Hepatocyte (in vitro differentiated cells): ENCODE measurements around the gene TFF2.

Source experiments
- EZH2 ChIP-seq: fragments of 200-600 bp; sonication (generic); IDR thresholded peaks from 2 replicates; pipeline ENCODE4 v1.6.1; 2016; ENCODE audit warnings: antibody characterized with exemption, mild to moderate bottlenecking, borderline replicate concordance
- EZH2phosphoT487 ChIP-seq: fragments of 200-600 bp; sonication (generic); IDR thresholded peaks from one replicate; pipeline ENCODE4 v1.6.1; 2018; ENCODE audit warnings: antibody characterized with exemption, mild to moderate bottlenecking, low read depth, moderate library complexity; ENCODE audit not compliant: unreplicated experiment, severe bottlenecking
- TF ChIP-seq, protein P1 (sequence below): fragments of 200-600 bp; sonication (generic); IDR thresholded peaks from 2 replicates; pipeline ENCODE4 v1.5.1; 2016; ENCODE audit warnings: antibody characterized with exemption, mild to moderate bottlenecking; ENCODE audit not compliant: poor library complexity

DNA sequence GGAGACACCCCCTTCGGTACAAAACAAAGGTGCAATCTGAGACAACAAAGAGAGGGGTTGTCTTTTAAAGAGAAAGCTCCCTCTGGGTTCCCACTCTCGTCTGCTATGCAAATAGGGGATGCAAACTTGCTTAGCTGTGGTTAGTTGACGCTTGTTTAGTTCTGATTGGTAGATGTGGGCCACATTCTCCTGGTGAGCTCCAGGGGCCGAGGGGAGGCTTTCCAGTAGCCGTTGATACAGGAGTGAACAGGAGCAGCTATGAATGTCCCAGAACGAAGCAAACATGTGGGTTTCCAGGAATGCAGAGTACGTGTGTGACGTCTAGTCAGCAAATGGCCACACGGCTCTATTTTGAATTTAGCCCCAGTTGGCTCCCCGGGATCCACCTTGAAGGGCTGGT lies 14.7 kb downstream of the TFF2 start:
- TF ChIP-seq EZH2 (no peak), EZH2phosphoT487 (no peak)
- TF ChIP-seq, protein P1, sequence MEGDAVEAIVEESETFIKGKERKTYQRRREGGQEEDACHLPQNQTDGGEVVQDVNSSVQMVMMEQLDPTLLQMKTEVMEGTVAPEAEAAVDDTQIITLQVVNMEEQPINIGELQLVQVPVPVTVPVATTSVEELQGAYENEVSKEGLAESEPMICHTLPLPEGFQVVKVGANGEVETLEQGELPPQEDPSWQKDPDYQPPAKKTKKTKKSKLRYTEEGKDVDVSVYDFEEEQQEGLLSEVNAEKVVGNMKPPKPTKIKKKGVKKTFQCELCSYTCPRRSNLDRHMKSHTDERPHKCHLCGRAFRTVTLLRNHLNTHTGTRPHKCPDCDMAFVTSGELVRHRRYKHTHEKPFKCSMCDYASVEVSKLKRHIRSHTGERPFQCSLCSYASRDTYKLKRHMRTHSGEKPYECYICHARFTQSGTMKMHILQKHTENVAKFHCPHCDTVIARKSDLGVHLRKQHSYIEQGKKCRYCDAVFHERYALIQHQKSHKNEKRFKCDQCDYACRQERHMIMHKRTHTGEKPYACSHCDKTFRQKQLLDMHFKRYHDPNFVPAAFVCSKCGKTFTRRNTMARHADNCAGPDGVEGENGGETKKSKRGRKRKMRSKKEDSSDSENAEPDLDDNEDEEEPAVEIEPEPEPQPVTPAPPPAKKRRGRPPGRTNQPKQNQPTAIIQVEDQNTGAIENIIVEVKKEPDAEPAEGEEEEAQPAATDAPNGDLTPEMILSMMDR: no peak
